Dendritic cell treated with granulocyte-macrophage colony-stimulating factor and Interleukin-4, amounts not matched to agents 40 ng/mL and 50 ng/mL, for 4 days (primary cell): ENCODE data around the gene IQGAP1.

Source experiments
- H3K27ac Mint-ChIP-seq: one replicate; pipeline ENCODE4 v1.8.0; 2022; ENCODE audit warnings: mild to moderate bottlenecking, mixed read lengths
- H3K27me3 Mint-ChIP-seq: one replicate; pipeline ENCODE4 v1.8.0; 2022; ENCODE audit warnings: mild to moderate bottlenecking, mixed read lengths
- H3K36me3 Mint-ChIP-seq: one replicate; pipeline ENCODE4 v1.8.0; 2022; ENCODE audit warnings: low read depth, mixed read lengths
- H3K4me1 Mint-ChIP-seq: one replicate; pipeline ENCODE4 v1.8.0; 2022; ENCODE audit warnings: low read depth, mixed read lengths
- H3K4me3 Mint-ChIP-seq: one replicate; pipeline ENCODE4 v1.8.0; 2022; ENCODE audit warnings: mild to moderate bottlenecking, moderate library complexity, mixed read lengths
- H3K9me3 Mint-ChIP-seq: one replicate; pipeline ENCODE4 v1.8.0; 2022; ENCODE audit warnings: mixed read lengths
- intact Hi-C: fragments of 100-400 bp; cut with micrococcal nuclease; formaldehyde crosslinking; loops from one replicate; pipeline ENCODE4 v1.15.0; 2022

IQGAP1 gene

GRCh38 chr15:90449206-90449735, 61.2 kb downstream of the IQGAP1 start:
- intact Hi-C loops = no loop called here
- H3K4me3 Mint-ChIP-seq = no peak overlapping the region
- H3K27ac Mint-ChIP-seq = no peak overlapping the region
- H3K9me3 Mint-ChIP-seq = no peaks in the 10 kb centered on the region
- H3K36me3 Mint-ChIP-seq = peaks cover 99% of the 10 kb centered on the region
- no peaks in the 10 kb centered on the region for H3K27me3 Mint-ChIP-seq
- peaks cover 7% of the 10 kb centered on the region for H3K4me1 Mint-ChIP-seq

DNA sequence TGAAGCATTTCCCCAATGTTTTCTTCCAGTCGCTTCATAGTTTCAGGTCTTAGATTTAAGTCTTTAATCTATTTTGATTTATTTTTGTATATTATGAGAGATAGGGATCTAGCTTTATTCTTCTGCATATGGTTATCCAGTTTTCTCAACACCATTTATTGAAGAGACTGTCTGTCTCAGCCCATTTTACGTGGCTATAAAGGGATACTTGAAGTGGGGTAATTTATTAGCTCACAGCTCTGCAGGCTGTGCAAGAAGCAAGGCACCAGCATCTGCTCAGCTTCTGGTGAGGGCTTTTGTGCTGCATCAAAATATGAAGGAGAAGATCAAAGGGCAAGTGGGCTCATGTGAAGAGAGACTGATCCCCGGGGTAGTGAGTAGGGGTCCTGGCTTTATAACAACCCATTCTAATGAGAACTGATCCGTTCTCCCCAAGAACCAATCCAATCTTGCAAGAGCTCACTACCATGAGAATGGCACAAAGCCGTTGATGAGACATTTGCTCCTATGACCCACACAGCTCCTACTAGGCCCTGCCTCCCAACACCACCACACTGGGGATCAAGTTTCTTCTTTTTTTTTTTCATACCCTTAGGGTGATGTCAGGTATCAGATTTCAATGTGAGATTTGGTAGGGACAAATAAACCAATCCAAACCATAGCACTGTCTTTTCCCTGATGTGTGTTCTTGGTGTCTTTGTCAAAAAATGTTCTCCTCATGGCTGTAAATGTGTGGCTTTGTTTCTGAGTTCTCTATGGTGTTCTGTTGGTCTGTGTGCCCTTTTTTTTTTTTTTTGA, 63.2 kb downstream of the IQGAP1 start:
- H3K4me3 Mint-ChIP-seq = no peak overlapping the region
- H3K27me3 Mint-ChIP-seq = no peaks in the 10 kb centered on the region
- peaks cover 99% of the 10 kb centered on the region for H3K36me3 Mint-ChIP-seq
- H3K9me3 Mint-ChIP-seq = no peaks in the 10 kb centered on the region
- H3K27ac Mint-ChIP-seq = no peak overlapping the region
- intact Hi-C loops = loop anchor here (5.0 kb wide), 1 partner anchor 36 kb away; no protein-coding TSS in a partner anchor
- peaks cover 7% of the 10 kb centered on the region for H3K4me1 Mint-ChIP-seq

GRCh38 chr15:90456236-90456635, 68.2 kb downstream of the IQGAP1 start:
- Mint-ChIP-seq H3K4me3 (no peak overlapping the region), H3K4me1 (peaks cover 28% of the 10 kb centered on the region), H3K36me3 (peaks cover 100% of the 10 kb centered on the region), H3K9me3 (no peaks in the 10 kb centered on the region), H3K27ac (no peak overlapping the region), H3K27me3 (no peaks in the 10 kb centered on the region)
- intact Hi-C loops = no loop called here

DNA sequence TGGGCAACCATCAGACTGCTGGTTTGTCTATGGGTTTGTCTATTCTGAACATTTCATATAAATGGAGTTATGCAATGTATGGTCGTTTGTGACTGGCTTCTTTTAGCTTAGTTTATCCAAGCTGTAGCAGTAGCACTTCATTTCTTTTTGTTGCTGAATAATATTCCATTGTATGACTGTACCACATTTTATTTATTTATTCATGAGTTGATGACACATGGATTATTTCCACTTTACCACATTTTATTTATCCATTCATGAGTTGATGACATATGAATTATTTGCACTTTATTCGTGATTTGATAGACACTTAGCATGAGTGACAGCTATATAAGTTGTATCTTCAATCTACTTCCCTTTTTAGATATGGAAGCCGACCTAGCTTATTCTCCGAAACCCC, 70.0 kb downstream of the IQGAP1 start:
- intact Hi-C loops = no loop called here
- H3K36me3 Mint-ChIP-seq = peaks cover 100% of the 10 kb centered on the region
- H3K27ac Mint-ChIP-seq = no peak overlapping the region
- H3K27me3 Mint-ChIP-seq = no peaks in the 10 kb centered on the region
- no peak overlapping the region for H3K4me3 Mint-ChIP-seq
- peaks cover 33% of the 10 kb centered on the region for H3K4me1 Mint-ChIP-seq
- no peaks in the 10 kb centered on the region for H3K9me3 Mint-ChIP-seq

- Mint-ChIP-seq H3K36me3 (peaks cover 100% of the 10 kb centered on the region), H3K4me3 (no peak overlapping the region), H3K27me3 (no peaks in the 10 kb centered on the region), H3K27ac (no peak overlapping the region), H3K4me1 (peaks cover 33% of the 10 kb centered on the region), H3K9me3 (no peaks in the 10 kb centered on the region)
- intact Hi-C loops = no loop called here
Observed at GRCh38 chr15:90459368-90459767, 71.3 kb downstream of the IQGAP1 start.

- Mint-ChIP-seq H3K4me1 (peaks cover 33% of the 10 kb centered on the region), H3K36me3 (peaks cover 100% of the 10 kb centered on the region), H3K27me3 (no peaks in the 10 kb centered on the region), H3K9me3 (no peaks in the 10 kb centered on the region), H3K4me3 (no peak overlapping the region), H3K27ac (no peak overlapping the region)
- intact Hi-C loops = no loop called here
Observed at GRCh38 chr15:90460142-90460824, 72.2 kb downstream of the IQGAP1 start.

GRCh38 chr15:90463381-90463780, 75.3 kb downstream of the IQGAP1 start:
- Mint-ChIP-seq H3K9me3 (no peaks in the 10 kb centered on the region), H3K36me3 (peaks cover 100% of the 10 kb centered on the region), H3K27ac (no peak overlapping the region), H3K4me3 (no peak overlapping the region), H3K27me3 (no peaks in the 10 kb centered on the region), H3K4me1 (peaks cover 20% of the 10 kb centered on the region)
- intact Hi-C loops = no loop called here

DNA sequence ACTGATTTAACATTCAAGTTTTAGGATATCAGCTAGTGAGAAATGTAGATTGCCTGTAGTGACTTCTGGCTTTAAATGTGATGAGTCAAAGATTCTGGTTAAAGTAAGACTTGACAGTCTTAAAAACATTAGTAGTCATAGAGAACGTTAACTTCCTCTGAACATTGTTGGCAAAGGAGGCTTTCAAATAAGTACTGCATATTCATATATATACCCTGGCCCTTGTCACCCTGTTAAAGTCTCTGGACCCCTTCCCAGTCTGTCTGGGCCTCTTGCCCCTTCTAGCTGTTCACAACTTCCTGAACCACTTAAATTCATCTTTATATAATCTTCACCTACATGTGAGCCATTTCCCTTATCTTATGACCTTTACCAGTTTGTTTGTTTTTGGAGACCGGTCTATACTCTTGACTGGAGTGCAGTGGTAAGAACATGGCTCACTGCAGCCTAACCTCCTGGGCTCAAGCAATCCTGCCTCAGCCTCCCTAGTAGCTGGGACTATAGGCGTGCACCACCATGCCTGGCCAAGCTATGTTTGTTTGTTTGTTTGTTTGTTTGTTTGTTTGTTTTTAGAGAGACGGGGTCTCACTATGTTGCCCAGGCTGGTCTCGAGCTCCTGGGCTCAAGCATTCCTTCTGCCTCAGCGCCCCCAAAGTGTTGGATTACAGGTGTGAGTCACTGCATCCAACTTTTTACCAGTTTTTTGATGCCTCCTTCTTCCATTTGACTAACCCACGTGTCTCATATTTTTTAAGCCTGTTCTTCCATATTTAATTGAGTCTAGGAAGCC, 77.3 kb downstream of the IQGAP1 start:
- intact Hi-C loops = no loop called here
- Mint-ChIP-seq H3K4me1 (peaks cover 6% of the 10 kb centered on the region), H3K36me3 (peaks cover 100% of the 10 kb centered on the region), H3K27me3 (no peaks in the 10 kb centered on the region), H3K9me3 (no peaks in the 10 kb centered on the region), H3K4me3 (no peak overlapping the region), H3K27ac (no peak overlapping the region)

GRCh38 chr15:90465930-90466567, 78.0 kb downstream of the IQGAP1 start:
- H3K9me3 Mint-ChIP-seq = no peaks in the 10 kb centered on the region
- intact Hi-C loops = no loop called here
- no peak overlapping the region for H3K4me3 Mint-ChIP-seq
- H3K27ac Mint-ChIP-seq = no peak overlapping the region
- H3K27me3 Mint-ChIP-seq = no peaks in the 10 kb centered on the region
- H3K4me1 Mint-ChIP-seq = peaks cover 6% of the 10 kb centered on the region
- peaks cover 100% of the 10 kb centered on the region for H3K36me3 Mint-ChIP-seq

DNA sequence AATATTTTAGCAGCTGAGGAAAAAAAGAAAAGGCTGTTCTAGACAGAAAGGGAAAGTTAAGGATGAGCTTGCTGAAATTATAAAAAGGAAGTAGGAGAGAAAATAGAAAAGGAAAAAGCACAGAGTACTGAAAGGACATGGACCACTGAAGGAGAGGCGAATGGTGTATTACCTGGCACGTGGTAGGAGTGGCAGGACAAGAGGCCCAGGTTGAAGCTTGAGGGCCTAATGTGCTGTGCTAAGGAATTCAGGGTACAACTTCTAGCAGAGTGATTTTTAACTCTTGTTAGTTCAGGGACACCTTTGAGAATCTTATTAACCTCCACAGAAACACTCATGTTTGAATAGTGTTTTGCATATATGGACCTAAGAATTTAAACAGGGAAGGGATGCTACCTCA, 81.7 kb downstream of the IQGAP1 start:
- H3K9me3 Mint-ChIP-seq = no peaks in the 10 kb centered on the region
- H3K36me3 Mint-ChIP-seq = peaks cover 100% of the 10 kb centered on the region
- no peaks in the 10 kb centered on the region for H3K27me3 Mint-ChIP-seq
- intact Hi-C loops = no loop called here
- H3K27ac Mint-ChIP-seq = no peak overlapping the region
- no peak overlapping the region for H3K4me3 Mint-ChIP-seq
- no peaks in the 10 kb centered on the region for H3K4me1 Mint-ChIP-seq

- Mint-ChIP-seq H3K36me3 (peaks cover 100% of the 10 kb centered on the region), H3K27me3 (no peaks in the 10 kb centered on the region), H3K27ac (no peak overlapping the region), H3K4me3 (no peak overlapping the region), H3K9me3 (no peaks in the 10 kb centered on the region), H3K4me1 (no peaks in the 10 kb centered on the region)
- intact Hi-C loops = no loop called here
Observed at GRCh38 chr15:90470453-90470852, 82.4 kb downstream of the IQGAP1 start.

DNA sequence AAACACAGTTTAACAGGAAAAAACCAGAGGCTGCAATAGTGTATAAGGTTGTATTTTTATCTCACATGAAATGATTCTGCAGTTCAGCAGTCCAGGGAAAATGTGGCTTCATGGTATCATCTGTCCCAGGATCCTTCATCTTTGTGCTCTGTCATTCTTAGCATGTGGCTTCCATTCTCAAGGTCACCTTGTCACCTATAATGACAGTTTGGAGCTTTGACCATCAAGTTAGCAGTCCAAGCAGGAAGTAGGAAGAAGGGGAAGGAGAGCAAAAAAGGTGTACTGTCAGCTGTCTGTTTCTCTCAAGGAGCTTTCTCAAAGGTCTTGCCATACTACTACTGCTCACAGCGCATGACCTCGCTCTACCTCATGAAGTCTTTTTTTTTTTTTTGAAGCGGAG, 83.1 kb downstream of the IQGAP1 start:
- Mint-ChIP-seq H3K4me3 (no peak overlapping the region), H3K27me3 (no peaks in the 10 kb centered on the region), H3K27ac (no peak overlapping the region), H3K36me3 (peaks cover 96% of the 10 kb centered on the region), H3K9me3 (no peaks in the 10 kb centered on the region), H3K4me1 (no peaks in the 10 kb centered on the region)
- intact Hi-C loops = no loop called here

- no peaks in the 10 kb centered on the region for H3K27me3 Mint-ChIP-seq
- no peaks in the 10 kb centered on the region for H3K4me1 Mint-ChIP-seq
- H3K36me3 Mint-ChIP-seq = peaks cover 96% of the 10 kb centered on the region
- no peak overlapping the region for H3K4me3 Mint-ChIP-seq
- H3K27ac Mint-ChIP-seq = no peak overlapping the region
- intact Hi-C loops = no loop called here
- H3K9me3 Mint-ChIP-seq = no peaks in the 10 kb centered on the region
Observed at GRCh38 chr15:90471769-90472168, 83.7 kb downstream of the IQGAP1 start.
